Activated naive CD8-positive, alpha-beta T cell treated with anti-CD3 and anti-CD28 coated beads, Interleukin-2, amount 50 U/mL, for 16 hours (primary cell): Measurements from ENCODE around the gene SPACA6.
"Not testable (repeated sequence)": the region's sequence is repeated elsewhere in the genome, so short reads cannot be mapped to it uniquely, and the experiment has no call there.

Source experiments
- DNase-seq: peaks from one replicate; pipeline ENCODE4 v3.0.0-alpha.2; 2020; ENCODE audit warnings: low read depth, low spot score

SPACA6 gene

GRCh38 chr19:51693260-51693659 is at the start of gene SPACA6:
TSS of gene SPACA6 (plus strand) at chr19:51693330. CDS start at chr19:51693527, 197 bp downstream.
- no peak for DNase-seq

- no peak for DNase-seq
These were observed 48.4 kb upstream of the SPACA6 start for GRCh38 chr19:51644636-51645271.

- not testable (repeated sequence) for DNase-seq
These were observed 46.4 kb upstream of the SPACA6 start, which contains the start of gene SIGLEC14 for GRCh38 chr19:51646730-51647129. TSS of gene SIGLEC14 (minus strand) at chr19:51646825. CDS start at chr19:51646759, 66 bp downstream.

GRCh38 chr19:51647318-51647717 is 45.8 kb upstream of the SPACA6 start:
- no peak for DNase-seq

- DNase-seq = no peak
These were observed 41.8 kb upstream of the SPACA6 start for GRCh38 chr19:51651216-51651846.

- DNase-seq = no peak
These were observed 40.9 kb upstream of the SPACA6 start for GRCh38 chr19:51652266-51652665.

GRCh38 chr19:51653162-51653561 is 40.0 kb upstream of the SPACA6 start:
- DNase-seq = no peak

- no peak for DNase-seq
These were observed 38.3 kb upstream of the SPACA6 start for GRCh38 chr19:51654783-51655182.

- peak; percentile 4 for DNase-seq
These were observed 32.0 kb upstream of the SPACA6 start for GRCh38 chr19:51660975-51661600.

- DNase-seq = no peak
These were observed 29.5 kb upstream of the SPACA6 start for GRCh38 chr19:51663650-51664049.

- no peak for DNase-seq
These were observed 29.0 kb upstream of the SPACA6 start for GRCh38 chr19:51664131-51664530.

GRCh38 chr19:51664997-51665396 is 28.1 kb upstream of the SPACA6 start:
- no peak for DNase-seq

- DNase-seq = no peak
These were observed 24.9 kb upstream of the SPACA6 start for GRCh38 chr19:51668216-51668615.

- not testable (repeated sequence) for DNase-seq
These were observed 17.1 kb upstream of the SPACA6 start for GRCh38 chr19:51675911-51676565.

- DNase-seq = no peak
These were observed 16.5 kb upstream of the SPACA6 start for GRCh38 chr19:51676566-51677083.

GRCh38 chr19:51680474-51680873 is 12.7 kb upstream of the SPACA6 start:
- DNase-seq = no peak

- DNase-seq = no peak
These were observed 11.7 kb upstream of the SPACA6 start for GRCh38 chr19:51681286-51681941.

GRCh38 chr19:51686171-51686570 is 7.0 kb upstream of the SPACA6 start:
- DNase-seq = no peak

- DNase-seq = no peak
These were observed 5.1 kb upstream of the SPACA6 start for GRCh38 chr19:51687791-51688670.
